ENCODE measurements around the gene FANK1.
"Not testable (repeated sequence)": the region's sequence is repeated elsewhere in the genome, so short reads cannot be mapped to it uniquely, and the experiment has no call there.

DNA sequence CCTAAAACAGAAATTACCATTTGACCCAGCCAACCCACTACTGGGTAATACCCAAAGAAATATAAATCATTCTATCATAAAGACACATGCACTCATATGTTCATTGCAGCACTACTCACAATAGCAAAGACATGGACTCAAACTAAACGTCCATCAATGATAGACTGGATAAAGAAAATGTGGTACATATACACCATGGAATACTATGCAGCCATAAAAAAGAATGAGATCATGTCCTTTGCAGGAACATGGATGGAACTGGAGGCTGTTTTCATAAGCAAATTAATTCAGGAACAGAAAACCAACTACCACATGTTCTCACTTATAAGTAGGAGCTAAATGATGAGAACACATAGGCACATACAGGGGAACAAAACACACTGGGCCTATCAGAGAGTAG lies 151.4 kb downstream of the FANK1 start:
- TF ChIP-seq, protein P1, sequence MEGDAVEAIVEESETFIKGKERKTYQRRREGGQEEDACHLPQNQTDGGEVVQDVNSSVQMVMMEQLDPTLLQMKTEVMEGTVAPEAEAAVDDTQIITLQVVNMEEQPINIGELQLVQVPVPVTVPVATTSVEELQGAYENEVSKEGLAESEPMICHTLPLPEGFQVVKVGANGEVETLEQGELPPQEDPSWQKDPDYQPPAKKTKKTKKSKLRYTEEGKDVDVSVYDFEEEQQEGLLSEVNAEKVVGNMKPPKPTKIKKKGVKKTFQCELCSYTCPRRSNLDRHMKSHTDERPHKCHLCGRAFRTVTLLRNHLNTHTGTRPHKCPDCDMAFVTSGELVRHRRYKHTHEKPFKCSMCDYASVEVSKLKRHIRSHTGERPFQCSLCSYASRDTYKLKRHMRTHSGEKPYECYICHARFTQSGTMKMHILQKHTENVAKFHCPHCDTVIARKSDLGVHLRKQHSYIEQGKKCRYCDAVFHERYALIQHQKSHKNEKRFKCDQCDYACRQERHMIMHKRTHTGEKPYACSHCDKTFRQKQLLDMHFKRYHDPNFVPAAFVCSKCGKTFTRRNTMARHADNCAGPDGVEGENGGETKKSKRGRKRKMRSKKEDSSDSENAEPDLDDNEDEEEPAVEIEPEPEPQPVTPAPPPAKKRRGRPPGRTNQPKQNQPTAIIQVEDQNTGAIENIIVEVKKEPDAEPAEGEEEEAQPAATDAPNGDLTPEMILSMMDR (IDR thresholded peaks at IDR 0.05; ENCODE audit: poor library complexity, severe bottlenecking) = not testable (repeated sequence)
- not testable (repeated sequence) for TF ChIP-seq POLR2AphosphoS5 (IDR thresholded peaks at IDR 0.05); EZH2 (IDR thresholded peaks at IDR 0.05; ENCODE audit: borderline replicate concordance, insufficient read depth, low read length, poor library complexity, severe bottlenecking); EP300 (conservative IDR thresholded peaks at IDR 0.05; ENCODE audit: poor library complexity, severe bottlenecking)

All from neural cell (in vitro differentiated cells).